Amniotic stem cell (primary cell): ENCODE measurements around the gene UST.
"Not testable (repeated sequence)": the region's sequence is repeated elsewhere in the genome, so short reads cannot be mapped to it uniquely, and the experiment has no call there.

Source experiments
- DNase-seq: peaks from one replicate; lab custom pipeline; 2025; lab: John Stamatoyannopoulos, UW

Gene UST

DNA sequence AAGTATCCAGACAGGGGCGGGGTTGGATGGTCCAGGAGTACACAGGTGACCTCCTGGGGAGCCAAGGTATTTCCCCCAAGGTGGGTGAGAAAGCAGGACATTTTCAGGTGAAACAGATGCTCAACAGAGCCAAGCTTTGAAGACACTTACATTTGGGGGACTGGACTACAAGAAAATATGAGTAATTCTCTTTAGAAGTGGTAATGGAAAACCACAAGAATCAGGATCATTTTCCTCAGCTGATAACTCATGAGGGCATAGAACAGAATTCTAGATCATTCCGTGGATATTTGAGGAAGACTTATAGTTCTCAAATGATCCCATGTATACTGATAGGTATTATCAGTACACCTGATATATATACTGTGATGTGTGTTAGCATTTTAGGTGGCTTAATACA lies 89.9 kb downstream of the UST start:
- DNase-seq: no peak

DNA sequence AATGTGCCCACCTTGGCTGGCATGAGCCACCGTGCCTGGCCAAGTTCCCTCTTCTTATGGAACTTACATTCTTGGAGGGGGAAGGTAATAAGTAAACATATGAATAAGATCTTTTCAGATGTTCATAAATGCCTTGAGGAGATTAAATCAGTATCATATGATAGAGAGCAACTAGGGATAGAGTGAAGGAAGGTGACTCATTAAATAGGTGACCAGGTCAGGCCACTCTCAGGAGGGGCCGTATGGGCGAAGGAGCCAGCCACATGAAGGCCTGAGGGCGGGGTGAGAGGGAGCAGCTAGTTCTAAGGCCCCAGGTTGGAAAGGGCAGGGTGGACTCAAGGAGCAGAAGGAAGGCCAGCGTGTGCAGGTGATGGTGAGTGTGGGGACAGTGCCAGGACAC lies 91.1 kb downstream of the UST start:
- DNase-seq: no peak

DNA sequence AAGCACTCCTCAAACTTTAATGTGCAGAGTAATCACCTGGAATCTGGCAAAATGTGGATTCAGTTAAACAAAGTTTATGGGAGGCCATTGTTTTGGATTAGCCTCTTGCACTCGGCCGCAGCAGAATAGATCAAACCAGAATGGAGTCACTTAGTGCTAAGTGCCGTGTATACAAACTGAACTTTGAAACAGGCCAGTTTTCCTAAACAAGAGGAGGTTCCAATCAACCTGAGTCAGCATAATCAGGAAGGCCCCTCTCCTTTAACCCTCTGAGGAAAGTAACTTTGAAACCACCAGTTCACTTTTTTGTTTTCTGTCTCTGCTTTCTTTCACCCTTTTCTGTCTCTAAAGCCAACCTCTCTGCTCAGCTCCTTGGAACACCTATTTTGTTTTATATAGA lies 92.2 kb downstream of the UST start:
- no peak for DNase-seq

GRCh38 chr6:148840256-148840655 lies 93.4 kb downstream of the UST start:
- no peak for DNase-seq

- no peak for DNase-seq
These were observed 95.6 kb downstream of the UST start for GRCh38 chr6:148842296-148843019.

DNA sequence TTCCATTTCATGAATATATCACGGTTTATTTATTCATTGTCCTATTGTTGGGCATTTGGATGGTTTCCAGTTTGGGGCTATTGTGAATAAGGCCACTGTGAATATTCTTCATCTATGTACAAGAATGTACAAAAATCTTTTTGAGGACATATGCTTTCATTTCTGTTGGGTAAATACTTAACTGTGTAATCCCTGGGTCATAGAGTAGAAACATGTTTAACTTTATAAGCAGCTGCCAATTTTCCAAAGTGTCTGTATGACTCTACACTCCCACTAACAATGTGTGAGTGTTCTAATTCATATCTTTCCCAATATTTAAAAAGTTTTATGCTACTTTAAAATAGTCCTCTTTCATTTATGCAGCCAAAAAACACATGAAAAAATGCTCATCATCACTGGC lies 98.6 kb downstream of the UST start:
- DNase-seq: no peak

GRCh38 chr6:148846778-148847761 lies 100.2 kb downstream of the UST start:
- no peak for DNase-seq

- no peak for DNase-seq
These were observed 102.1 kb downstream of the UST start for GRCh38 chr6:148848915-148849314.

GRCh38 chr6:148849449-148849848 lies 102.6 kb downstream of the UST start:
- DNase-seq: not testable (repeated sequence)

GRCh38 chr6:148850964-148851363 lies 104.1 kb downstream of the UST start:
- DNase-seq: no peak

- DNase-seq: no peak
These were observed 105.1 kb downstream of the UST start for GRCh38 chr6:148851683-148852556.

DNA sequence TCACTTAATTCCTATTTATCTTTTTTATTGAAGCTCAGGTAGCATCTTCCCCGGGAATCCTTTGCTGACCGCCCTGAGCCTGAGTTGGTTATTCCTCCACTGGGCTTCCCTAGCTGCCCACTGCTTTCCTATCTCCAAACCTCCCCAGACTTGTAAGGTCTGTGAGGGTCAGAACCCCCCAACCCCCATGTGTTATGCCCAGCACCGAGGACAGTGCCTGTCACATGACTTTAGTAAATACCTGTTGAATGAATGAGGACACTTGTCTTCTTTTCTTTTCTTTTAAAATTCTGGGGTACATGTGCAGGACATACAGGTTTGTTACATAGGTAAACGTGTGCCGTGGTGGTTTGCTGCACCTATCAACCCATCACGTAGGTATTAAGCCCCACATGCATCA lies 105.9 kb downstream of the UST start:
- no peak for DNase-seq

GRCh38 chr6:148853113-148853512 lies 106.3 kb downstream of the UST start:
- DNase-seq: not testable (repeated sequence)

- DNase-seq: no peak
These were observed 107.3 kb downstream of the UST start for GRCh38 chr6:148854096-148854495.

DNA sequence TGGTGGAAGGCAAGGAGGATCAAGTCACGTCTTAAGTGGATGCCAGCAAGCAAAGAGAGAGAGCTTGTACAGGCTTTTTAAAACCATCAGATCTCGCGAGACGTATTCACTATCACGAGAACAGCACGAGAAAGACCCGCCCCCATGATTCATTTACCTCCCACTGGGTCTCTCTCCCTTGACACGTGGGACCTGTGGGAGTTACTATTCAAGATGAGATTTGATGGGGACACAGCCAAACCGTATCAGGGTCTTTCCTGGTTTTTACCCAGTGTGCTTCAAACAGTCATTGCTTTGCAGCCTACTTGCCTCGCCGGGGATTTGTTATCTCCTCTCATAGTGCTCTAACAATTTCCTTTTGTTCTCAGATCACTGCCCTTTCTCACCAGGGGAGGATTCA lies 108.2 kb downstream of the UST start:
- DNase-seq: no peak

DNA sequence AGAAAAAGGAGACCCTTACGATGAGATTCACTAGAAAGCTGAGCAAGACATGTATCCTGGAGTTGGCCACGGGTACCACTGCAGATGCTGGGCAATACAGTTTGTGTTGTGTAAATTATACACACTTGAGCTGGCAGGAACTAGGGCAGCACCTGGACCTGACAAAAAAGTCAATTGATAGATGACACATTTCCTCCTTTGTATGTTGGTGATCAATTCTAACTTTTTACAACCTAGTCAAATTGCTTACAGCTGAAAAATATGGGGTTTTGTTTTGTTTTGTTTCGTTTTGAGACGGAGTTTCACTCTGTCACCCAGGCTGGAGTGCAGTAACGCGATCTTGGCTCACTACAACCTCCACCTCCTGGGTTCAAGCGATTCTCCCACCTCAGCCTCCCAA lies 108.9 kb downstream of the UST start:
- no peak for DNase-seq

- no peak for DNase-seq
These were observed 111.1 kb downstream of the UST start for GRCh38 chr6:148857798-148858390.

DNA sequence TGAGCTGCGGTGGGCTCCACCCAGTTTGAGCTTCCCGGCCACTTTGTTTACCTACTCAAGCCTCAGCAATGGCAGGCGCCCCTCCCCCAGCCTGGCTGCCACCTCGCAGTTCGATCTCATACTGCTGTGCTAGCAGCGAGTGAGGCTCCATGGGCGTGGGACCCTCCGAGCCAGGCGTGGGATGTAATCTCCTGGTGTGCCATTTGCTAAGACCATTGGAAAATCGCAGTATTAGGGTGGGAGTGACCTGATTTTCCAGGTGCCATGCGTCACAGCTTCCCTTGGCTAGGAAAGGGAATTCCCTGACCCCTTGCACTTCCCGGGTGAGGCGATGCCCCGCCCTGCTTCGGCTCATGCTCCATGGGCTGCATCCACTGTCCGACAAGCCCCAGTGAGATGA lies 117.3 kb downstream of the UST start:
- DNase-seq: not testable (repeated sequence)

DNA sequence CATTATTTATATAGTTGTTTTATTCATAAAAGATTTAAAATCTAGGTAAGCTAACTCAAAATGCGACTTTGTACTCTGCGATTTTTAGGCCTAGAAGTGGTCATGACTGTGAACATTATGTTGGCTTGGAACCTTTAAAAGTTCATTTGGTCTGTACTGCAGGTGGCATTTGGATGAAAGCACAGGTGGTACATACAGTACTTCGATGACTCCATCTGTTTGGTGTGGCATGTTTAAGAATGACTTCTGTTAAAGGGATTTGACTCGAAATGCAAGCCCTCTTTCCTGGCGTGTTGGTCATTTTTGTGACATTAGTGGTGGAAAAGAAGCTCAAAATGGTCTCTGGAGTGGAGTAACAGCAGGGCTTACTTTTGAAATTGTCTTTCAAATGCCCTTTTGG lies 118.1 kb downstream of the UST start:
- DNase-seq: no peak

DNA sequence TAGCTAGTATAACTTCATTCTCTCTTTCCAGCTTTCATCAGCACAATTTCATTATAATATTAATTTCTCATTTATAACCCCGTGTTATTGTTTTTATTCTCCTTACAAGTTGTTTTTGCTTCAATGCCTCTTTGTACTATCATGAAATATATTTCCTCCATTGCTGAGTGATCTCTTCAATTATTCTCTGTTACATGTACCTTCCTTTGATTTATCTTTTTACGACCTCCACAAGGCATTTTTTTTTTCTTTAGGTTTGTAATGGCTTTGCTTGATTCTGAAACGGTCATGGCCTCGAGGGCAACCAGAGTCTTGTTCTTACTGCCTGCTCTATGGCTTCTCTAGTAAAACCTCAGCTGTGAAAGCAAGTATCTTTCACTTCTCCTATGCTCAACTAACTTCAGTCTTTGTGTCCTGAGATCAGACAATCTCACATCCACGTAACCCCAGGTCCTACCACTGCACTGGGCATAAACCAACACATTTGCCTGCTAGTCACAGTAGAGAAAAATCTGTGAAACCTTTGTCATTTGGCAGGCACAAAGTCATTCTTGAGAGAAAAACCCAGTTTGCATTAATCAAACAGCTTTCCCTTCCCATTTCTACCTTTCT lies 119.9 kb downstream of the UST start:
- DNase-seq: no peak

DNA sequence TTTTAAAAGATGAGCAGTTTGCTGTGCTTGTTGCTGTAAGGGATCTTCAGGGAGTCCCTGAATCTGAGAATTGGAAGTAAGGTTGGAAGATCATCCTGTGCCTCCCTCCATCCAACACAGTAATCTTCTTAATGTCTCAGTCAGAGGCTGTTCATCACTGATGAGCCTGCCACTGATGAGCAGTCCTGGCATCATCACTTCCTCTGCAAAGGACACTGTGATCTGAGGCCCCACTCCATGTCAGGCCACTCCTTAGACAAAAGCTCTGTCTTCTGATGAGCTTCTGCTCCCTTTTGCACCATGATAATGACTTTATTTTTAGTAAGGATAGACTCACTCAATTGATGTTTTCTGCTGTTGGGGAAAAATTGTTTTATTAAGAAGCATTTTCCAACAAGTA lies 121.0 kb downstream of the UST start:
- DNase-seq: no peak
